T-helper 2 cell (primary cell): ENCODE measurements around the gene DTNB.
"Not testable (repeated sequence)": the region's sequence is repeated elsewhere in the genome, so short reads cannot be mapped to it uniquely, and the experiment has no call there.

Source experiments
- DNase-seq, 5 experiments: peaks; one replicate each; pipeline versions ENCODE4 v3.0.0 to v3.0.0-alpha.2; 2012 to 2022

The DTNB gene

DNA sequence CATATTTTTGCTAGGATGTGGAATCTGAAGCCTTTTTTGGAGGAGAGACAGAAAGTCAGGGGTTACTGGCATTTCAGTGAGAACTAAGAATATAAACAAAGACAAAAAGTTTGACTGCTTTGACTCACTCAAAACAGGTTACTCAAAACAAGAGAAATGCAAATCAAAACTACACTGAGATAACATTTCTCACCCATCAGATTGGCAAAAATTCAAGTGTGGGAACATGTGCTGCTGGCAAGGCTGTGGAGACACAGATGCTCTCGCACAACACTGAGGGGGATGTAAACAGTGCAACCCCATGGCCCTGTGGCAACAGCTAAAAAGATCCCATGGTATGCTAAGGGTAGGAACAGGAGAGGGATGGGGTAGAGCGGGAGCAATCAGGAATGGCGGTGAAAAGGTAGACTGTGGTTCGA, 86.6 kb downstream of the DTNB start:
- DNase-seq = peak in 1 of 5 experiments; percentile 93

DNA sequence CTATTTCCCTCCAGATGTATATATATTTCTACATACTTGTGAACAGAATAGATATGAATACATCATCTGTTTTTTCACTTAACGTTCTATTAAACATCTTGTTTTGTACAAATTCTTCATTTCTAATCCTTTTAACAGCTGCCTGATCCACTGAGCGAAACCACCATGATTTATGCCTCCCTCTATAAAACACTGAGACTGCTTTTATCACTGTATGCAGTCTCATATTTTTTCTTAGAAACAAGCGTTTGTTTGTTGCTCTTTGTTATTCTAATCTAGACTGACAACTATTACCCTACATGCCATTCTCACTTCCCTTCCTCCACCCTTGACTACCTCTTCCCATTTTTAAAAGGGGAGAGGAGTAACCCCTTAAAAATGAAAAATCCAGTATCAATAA, 88.2 kb downstream of the DTNB start:
- DNase-seq = no peak

DNA sequence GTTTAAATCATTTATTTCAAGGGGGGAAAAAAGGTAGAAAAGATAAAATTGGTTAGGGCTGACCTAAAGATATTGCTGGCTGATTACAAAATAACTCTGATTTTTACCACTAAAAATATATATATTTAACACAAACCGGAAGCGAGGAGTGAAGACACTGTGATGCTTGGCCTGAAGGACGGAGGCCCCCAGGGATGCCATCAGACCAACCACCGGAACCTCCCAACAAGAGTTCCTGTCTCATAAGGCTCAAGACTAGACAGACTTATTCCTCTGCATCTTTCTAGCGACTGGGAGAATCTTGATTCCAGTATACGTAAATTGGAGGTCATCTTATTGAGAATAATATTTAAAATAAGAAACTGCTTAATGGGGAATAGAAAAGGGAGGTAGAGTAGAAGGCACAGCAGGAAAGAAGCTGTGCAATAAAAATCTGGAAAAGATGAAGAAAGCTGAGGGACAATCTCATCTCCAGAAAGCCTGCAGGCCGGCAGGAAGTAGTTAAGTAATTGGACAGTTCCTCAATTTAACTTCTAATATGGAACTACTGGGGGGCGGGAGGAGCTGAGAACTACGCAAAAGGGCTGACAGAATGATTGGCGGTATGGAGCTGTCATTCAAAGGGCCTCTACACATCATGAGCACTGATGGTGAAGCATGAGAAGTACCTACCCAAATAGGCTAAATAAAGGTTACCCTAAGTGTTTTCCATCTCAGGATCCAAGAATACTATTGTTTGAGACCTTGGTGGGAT, 91.1 kb downstream of the DTNB start:
- DNase-seq = no peak

DNA sequence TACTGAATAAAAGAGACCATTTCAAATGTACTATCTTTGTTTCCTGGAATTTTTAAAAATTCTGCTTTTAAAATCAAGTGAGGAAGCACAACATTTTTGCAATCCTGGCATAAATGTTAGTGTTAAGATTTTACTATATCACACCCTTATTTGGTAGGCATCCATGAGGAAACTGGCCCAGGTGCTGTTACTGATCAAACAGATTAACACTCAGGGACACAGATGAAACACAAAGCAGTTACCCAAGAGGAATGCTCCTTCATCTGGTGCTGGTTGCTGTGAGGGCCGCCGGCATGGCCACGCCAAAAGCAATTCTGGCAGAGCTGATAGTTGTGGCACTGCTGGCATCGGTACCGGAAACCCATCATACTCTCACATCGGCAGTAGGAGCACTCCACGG, 96.8 kb downstream of the DTNB start:
- DNase-seq = no peak

DNA sequence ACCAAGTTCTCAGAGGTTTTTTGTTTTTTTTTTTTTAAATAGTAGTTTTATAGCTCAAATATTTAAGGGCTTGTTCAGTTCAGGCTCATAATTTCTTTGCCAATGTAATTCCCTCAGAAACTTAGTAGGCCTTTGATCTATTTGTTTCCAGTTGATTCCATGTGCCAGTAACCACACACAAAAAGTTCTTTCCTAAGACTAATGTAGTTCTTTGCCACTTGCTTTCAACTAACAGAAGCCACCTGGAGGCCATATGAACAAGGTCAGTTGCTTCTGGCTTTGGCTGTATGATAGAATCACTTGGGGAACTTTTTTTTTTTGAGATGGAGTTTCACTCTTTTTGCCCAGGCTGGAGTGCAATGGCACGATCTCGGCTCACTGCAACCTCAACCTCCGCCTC, 100.7 kb downstream of the DTNB start:
- DNase-seq = no peak

DNA sequence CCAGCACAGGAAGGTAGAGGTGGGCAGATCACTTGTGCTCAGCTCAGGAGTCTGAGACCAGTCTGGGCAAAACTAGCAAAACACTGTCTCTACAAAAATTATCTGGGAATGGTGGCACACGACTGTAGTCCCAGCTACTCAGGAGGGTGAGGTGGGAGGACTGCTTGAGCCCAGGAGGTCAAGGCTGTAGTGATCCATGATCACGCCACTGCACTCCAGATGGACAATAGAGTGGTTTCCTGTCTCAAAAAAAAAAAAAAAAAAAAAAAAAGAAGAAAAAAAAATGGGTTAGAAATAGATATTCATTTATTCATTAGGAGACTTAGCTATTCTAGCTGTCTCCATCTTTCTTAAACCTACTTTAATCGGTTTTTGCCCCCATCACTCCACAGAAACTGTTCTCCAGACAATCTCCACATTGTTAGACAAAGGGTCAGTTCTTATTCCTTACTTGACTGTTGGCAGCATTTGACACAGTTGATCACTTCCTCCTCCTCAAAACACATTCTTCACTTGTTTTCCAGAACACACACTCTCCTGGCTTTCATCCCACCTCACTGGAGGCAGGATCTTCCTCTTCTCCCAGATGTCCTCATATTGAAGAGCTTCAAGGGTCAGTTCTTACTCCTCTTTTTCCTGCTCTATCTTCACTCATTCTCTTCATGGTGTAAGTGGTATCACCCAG, 103.1 kb downstream of the DTNB start:
- no peak for DNase-seq

DNA sequence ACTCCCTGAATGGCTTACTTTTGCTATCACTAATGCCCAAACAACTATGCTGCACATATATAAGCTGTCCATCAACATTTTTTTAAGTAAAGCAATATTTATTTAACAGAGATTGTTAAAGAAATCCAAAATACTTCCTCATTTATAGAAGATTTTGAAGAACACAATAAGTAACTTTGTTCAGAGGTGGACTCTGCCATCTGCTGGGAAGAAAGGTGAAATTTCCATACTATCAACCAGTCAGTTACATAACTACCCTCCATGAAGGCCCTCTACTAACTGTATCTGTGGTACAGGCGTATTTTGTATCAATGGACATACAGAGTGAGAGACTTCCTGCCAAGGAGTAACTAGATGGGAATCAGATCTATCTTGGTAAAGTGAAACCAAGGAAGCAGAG, 106.0 kb downstream of the DTNB start:
- DNase-seq = peak in 1 of 5 experiments; percentile 54

DNA sequence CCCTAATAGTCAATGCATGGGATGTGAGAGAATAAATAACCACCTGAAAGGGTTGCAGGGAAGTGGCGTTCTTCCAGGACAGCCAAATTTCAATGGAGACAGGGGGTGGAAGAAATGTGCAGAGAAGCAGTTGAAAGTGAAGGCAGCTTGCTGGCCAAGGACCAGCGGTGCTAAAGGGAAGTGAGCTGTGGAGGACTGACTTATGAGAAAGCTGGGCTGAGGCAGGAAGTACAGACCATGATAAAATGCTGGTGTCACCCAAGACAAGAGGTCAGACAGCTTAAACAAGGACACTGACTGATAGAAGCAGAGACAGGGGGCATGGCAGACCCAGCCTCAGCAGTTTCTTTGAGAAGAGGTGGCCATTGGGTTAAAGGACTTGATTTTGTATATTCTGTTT, 106.7 kb downstream of the DTNB start:
- DNase-seq = peak in 1 of 5 experiments; percentile 26

DNA sequence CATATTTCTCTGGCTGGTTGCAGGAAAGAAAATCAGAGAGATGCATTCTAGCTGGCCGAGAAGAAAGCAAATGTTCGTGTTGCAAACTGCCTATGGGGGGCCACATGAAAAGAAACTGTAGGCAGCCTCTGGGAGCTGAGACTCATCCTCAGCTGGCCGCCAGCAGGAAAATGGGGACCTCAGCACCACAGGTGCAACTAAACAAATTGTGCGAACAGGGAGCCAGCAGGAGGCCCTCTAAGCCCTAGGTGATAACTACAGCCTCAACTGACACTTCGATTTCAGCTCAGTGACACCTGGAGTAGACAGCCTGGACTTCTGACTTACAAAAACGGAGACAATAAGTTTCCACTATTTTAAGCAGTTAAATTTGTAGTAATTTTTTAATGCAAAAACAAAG, 107.3 kb downstream of the DTNB start:
- DNase-seq = no peak

DNA sequence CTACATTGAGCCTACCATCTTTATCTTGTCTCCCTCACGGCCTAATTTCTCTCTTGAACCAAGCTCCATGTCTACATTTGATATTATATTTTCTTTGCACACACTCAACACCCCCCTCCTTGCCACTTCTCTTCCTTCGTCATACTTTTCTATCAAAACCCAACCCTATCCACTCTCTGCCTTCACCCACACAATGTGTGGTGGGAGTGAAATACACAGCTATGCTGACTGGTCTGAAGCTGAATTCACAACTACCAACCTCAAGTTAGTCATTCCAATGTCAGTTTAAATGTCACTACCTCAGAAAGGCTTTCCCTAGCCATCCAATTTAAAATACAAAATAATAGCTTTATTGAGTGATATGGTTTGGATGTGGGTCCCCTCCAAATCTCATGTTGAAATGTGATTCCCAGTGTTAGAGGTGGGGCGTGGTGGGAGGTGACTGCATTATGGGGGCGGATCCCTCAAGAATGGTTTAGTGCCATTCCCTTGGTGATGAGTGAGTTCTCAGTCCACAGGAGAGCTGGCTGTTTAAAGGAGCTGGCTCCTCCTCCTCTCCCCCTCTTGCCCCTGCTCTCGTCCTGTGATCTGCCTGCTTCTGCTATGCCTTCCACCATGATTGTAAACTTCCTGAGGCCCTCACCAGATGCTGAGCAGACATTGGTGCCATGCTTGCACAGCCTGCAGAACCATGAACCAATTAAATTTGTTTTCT, 112.1 kb downstream of the DTNB start:
- DNase-seq = peak in 1 of 5 experiments; percentile 14

DNA sequence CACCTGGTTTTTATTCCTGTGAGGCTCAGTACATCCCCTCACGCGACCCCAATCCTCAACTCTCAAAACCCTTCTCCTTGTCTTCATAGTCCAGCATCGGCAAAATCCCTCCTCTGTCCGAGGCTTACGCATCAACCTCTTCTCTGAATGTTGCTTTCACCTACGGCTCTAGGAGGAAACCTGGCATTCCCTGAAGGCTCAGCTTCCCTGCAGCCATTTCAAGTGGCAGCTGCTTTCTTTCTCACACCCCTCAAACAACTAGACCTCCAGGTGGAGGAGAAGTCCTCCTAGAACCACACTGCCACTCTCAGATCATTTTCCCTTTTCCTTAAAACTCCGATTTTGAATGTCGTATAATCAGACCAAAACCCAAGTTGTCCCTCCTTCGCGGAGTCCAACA, 114.2 kb downstream of the DTNB start:
- DNase-seq = no peak

DNA sequence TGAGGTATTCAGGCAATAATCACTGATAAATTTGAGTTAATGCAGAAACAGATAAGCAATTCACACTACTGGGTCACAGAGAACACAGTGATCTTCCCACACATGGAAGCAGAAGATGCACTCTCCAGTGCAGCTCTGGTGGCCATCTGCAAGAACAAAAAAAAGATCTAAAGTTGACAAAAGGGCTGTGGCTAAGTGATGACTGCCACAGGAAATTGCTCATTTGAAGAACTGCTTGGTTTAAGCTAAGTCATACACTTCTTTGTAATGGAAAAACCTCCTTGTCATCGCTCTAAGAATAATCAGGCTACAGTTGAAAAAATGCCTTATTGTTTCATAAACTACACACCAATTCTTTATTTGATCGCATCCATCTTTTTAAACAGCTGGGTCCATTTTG, 115.1 kb downstream of the DTNB start:
- DNase-seq = peak in 1 of 5 experiments; percentile 95

DNA sequence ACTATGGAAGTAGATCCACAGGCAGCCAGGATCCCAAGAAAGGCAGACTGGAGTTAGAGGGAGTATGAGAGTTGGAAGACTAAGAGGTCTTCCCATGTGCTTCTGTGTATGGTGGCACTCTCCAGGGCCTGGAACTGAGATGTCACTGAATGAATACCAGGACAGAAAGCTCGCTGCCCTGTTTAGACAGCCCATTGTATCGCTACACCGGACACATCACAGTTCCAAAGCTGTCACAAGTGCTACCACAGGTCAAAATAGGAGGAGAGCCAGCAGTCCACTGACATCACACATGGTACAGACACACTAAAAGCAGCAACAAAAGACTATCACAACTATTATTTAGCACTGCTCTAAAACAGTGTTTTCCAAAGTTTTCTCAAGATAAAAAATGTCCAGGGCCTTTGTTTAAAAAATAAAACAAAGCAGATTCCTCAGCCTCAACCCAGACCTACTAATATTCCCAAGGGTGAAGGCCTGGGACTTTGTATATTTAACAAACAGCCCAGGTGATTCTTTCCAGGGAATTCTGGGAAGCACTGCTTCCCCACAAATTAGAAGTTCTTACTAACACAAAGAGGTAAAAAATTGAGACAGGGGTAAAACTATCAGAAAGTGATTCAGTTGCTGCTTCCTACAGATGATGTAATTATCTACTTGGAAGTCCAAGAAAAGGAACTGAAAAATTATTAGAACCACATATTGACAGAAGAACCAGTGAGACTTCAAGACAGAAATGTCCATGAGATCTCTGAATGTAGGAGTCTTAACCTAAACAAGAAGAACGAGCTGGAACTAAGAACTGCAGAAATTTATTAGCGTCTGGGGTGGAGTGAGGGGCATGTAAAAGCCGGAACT, 116.0 kb downstream of the DTNB start:
- DNase-seq = no peak

DNA sequence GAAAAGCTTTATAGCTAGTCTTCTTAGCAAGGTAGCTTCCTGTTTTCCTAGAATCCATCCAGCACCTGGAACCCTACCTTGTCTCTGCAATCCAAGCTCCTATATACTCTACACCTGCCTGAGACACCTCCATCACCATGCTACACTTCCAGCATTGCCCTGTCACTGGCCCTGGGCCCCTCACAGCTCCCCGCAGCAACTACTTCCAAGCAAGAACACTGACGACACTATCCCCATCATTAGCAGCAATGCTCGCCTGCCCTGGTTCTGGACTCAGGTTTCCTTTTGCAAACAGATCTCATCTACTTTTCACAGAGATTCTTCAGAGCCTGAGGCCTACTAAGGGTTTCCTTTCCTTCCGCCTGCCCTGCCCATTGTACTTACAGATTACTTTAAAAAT, 121.1 kb downstream of the DTNB start:
- DNase-seq = no peak

DNA sequence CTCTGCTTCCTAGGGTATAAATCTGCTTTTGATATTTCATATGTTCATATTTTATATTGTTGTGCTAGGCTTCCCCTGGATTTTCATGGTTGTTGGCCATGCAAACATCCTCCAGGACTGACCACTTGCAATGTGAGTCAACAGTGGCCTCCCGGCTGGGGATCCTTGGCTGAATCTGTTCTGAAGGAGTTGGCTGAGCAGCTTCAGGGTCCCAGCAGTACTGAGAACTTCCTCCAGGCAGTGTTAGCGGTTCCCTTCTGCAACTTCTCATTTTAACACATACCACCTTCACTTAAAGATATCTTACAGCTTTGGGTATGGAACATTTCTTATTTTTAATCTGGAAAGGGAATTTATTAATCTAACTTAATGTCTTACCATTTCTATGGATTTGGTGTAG, 122.1 kb downstream of the DTNB start:
- DNase-seq = no peak

DNA sequence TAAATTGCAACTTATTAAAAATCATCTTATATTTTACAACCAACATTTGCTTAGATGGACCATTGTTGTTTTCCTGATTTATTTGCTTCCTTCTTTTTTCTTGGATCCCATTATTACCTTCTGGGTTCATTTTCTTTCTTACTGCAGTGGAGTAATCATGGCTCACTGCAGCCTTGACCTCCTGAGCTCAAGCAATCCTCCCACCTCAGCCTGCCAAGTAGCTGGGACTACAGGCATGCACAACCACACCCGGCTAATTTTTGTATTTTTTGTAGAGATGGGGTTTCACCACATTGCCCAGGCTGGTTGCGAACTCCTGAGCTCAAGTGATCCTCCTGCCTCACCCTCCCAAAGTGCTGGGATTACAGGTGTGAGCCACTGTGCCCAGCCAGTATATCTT, 123.8 kb downstream of the DTNB start:
- not testable (repeated sequence) for DNase-seq

DNA sequence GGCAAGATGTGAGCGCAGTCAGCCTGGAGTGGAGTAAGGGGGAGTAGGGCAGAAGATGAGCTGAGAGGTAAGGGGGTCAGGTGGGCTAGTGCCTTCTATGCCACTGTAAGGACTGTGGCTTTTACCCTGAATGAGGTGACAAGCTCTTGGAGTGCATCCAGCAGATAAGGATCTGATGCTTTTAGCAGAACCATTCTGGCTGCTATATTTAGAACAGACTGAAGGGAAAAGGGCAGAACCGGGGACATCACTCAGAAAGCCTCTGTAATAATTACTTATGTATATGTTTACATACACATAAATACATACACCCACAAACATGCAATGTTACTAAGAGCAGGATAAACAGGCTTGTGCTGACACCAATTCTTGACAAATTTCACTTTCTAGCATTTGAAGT, 124.8 kb downstream of the DTNB start:
- peak in 1 of 5 experiments; percentile 50 for DNase-seq

DNA sequence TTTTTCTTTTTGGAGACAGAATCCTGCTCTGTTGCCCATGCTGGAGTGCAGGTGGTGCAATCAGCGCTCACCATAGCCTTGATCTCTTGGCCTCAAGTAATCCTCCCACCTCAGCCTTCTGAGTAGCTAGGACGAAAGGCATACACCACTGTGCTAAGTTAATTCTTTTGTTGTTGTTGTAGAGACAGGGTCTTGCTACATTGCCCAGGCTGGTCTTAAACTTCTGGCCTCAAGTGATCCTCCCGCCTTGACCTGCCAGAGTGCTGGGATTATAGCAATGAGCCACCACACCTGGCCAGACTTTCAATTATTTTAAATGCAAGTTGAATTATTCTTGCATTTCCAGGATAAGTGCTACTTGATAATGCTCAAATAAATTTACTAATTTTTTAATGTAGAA, 126.5 kb downstream of the DTNB start:
- no peak for DNase-seq

DNA sequence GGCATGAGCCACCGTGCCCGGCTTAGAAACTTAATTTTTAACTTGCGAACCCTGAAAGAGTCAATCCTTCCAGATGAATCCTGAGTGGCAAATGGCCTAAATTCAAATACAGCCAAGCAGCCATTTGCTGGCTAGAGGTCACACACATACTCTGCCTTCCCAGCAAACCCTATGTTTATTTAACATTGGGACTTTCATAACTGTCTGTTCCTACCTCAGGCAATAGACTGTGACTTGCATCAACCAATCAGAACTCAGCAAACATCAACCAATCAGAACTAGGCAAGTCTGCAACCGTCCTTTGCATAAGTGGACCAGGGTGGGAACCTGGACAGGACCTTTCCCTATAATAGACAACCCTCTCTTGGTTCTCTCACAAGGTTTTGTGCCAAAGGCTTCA, 127.5 kb downstream of the DTNB start:
- no peak for DNase-seq

DNA sequence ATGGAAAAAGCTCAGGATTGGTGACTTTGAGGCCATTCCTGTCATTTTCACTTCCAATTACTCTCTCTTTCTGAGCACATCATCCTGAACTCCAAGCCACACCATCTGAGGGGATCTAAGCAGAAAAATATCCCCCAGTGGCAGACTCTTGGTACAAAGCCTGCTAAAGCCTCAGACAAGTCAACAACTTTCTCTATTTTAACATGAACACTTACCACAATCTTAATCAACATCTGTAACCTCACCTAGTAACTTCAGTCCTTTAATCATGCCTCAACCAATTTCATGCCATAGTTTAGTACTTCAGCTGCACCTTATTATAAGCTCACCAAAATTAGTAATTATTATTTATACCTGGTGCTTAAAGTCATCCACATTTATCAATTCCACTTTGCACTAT, 128.9 kb downstream of the DTNB start:
- DNase-seq = peak in 1 of 5 experiments; percentile 61

DNA sequence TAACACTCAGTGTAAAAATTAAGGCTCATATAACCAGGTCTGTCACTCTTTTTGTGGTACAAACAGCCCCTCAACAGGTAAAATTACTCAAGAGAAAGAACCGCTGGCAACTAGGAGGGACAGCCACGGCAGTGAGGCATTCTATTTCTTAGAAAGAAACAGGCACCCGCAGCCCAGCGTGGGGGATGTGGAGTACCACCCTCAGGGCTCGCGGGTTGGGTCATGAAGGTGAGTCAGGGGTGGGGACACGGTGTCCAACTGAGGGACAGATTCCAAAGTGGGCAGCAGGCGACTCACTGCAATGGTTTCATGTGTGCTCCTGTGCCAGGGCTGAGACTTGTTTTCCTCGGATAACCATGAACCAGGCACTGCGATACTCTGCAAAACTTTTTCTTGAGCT, 129.4 kb downstream of the DTNB start:
- DNase-seq = no peak

DNA sequence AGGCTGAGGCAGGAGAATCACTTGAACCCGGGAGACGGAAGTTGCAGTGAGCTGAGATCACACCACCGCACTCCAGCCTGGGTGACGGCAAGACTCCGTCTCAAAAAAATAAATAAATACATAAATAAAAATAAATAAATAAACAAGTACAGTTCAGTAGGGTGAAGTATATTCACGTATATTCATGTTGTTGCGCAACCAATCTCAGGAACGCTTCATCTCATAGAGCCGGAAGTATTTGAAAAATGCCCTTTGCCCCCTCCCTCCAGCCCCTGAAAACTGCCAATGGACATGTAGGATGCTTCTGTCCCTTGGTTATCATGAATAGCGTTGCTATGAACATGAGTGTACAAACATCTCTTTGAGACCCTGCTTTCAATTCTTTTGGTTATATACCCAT, 132.0 kb downstream of the DTNB start:
- no peak for DNase-seq

DNA sequence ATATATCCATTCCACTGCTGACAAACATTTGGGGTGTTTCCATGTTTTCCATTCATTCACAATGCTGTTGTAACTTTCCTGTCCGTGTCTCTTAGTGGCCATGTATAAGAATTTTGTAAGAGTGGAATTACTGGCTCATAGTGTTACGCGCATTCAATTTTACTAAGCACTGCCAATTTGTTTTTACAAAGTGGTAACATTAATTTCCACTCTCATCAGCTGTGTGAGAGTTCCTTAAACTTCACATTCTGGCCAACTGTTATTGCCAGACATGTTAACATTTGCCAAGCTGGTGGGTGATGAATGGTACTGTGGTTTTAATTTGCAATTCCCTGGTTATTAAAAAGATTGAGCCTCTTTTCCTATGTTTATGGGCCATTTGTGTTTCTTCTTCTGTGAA, 134.2 kb downstream of the DTNB start:
- no peak for DNase-seq
